HG03575 (cell line): ENCODE measurements around the gene SOX1.

Experiments
- ATAC-seq: cut with Tn5 transposase; IDR thresholded peaks from one replicate; pipeline ENCODE4 v1.9.1; 2021; ENCODE audit not compliant: unreplicated experiment, insufficient number of reproducible peaks, low FRiP score; ENCODE audit errors: extremely low read depth

The SOX1 gene

GRCh38 chr13:112069061-112069844 lies 2.3 kb downstream of the SOX1 start:
- no peak for ATAC-seq

GRCh38 chr13:112069845-112070251 lies 2.9 kb downstream of the SOX1 start:
- ATAC-seq: no peak

DNA sequence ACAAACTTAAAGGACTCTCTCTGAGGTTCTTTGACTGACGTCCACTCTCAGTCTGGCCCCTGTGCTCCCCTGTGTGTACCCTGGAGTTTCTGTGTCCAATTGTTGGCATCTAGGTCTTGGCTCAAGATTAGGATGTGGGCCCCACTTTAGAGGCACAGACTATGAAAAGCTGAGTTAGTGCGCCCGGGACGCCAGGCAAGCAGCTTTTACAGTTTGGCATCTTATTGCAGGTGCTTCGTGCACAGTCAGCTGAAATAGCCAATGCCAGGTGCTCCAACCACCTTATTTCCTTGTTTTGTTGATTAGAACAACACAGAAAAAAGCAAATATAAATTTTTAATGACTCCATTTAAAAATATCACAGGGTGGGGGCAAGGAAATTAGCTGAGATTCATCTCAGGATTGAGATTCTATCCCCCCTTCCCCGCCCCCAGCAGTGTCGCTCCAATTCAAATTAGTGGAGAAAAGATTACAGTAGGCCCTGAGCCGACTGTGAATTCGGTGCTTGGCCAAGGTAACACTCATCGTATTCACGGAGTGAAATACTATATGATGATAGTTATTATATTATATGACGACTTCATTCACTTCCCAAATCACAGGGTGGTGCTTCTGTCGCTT lies 4.3 kb downstream of the SOX1 start:
- ATAC-seq: no peak

DNA sequence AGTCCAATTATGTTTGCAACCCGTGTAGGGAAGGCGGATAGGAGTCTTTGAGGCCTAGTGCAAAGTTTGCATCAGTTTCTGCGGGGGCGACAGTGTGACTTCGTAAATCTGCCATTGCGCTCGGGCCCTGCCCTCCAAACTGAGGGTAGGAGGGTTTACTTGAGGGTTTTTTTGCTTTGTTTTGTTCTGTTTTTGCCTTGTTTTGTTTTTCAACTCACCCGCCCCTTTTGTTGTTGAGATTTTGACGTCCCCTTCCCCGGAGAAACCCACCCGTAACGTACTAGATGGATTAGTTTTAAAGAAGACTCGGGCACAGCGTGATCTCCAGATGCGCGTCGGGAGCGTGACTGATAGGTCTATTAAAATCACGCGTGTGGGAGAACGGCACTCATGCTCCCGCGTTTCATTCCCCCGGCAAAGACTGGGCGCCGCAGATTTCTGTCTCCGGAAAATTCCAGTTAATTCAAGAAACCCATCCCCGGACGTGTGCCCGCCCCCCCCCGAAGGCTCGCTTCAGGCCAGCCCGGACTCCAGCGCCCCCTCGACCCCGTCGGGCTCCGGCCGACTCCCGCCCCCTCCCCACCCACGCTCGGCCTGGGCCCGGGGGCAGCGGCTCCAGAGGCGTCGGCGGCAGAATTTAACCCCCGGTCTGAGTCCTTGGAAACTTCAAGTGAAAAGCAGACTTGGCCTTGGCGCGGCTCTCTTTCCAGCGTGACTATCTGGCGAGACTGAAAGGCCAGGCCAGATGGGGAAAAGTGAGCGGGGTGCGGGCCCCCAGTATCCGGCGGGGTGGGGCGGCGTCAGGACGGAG lies 5.0 kb downstream of the SOX1 start:
- no peak for ATAC-seq

- no peak for ATAC-seq
Measured at GRCh38 chr13:112072534-112073244, 5.7 kb downstream of the SOX1 start.

- ATAC-seq: no peak
Measured at GRCh38 chr13:112073245-112074138, 6.5 kb downstream of the SOX1 start.

GRCh38 chr13:112074139-112074865 lies 7.4 kb downstream of the SOX1 start:
- no peak for ATAC-seq

DNA sequence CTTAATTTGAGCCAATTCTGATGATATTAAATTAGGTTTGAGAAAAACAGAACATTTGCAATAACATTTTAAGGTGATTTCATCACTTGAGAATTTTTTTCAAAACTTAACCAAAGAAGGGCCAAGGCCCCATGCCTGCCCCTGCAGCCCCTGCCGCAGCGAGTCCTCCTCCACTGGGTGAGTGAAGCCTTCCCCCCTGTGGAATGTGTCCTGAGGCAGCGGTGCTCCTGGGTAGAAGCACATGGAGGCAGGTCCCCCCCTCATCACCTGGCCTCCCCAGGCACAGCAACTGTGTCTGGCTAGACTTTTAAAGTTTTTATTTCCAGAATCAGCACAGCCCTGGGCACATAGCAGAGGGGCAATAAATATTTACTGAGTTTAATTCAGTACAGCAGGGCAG lies 10.8 kb downstream of the SOX1 start:
- no peak for ATAC-seq

DNA sequence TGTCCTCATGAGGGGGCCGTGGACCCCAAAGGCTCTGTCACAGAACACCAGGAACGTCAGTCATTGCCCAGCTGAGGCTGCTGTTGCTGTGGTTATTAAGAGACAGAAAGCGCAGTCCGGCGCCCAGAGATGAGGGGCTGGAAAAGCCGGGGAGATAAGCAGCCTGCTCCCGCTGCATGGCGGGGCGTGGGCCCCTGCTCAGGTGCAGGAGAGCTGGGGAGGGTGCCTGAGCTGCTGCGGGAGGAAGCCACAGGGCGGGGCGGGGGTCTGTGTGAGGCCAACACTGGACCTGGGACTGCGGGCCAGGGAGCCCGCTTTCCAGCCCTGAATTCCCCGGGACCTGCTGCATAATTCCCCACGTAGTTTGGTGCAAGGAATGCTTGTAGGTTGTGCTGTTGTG lies 11.3 kb downstream of the SOX1 start:
- no peak for ATAC-seq

DNA sequence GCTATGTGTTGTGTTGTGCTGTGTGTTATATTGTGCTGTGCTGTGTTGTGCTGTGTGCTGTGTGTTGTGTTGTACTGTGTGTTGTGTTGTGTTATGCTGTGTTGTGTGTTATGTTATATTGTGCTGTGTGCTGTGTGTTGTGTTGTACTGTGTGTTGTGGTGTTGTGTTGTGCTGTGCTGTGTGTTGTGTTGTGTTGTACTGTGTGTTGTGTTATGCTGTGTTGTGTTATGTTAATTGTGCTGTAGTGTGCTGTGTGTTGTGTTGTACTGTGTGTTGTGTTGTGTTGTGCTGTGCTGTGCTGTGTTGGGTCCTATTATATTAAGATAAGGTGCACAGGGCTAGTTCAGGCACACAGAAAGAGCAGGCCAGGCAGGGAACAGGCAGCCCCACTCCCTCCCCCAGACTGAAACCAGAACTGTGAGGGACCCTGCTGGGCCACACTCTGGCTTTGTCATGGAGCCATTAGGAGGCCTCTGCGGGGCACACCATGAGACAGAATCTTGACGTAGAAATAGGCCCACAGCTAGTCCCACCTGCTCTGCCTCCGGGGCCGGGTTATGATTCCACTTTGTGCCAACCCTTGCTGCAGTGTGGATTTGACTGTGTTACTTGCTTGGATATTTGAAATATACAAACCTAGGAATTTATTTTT lies 12.1 kb downstream of the SOX1 start:
- no peak for ATAC-seq

GRCh38 chr13:112079696-112080095 lies 12.7 kb downstream of the SOX1 start:
- ATAC-seq: no peak

- ATAC-seq: no peak
Measured at GRCh38 chr13:112083971-112084370, 17.0 kb downstream of the SOX1 start.

DNA sequence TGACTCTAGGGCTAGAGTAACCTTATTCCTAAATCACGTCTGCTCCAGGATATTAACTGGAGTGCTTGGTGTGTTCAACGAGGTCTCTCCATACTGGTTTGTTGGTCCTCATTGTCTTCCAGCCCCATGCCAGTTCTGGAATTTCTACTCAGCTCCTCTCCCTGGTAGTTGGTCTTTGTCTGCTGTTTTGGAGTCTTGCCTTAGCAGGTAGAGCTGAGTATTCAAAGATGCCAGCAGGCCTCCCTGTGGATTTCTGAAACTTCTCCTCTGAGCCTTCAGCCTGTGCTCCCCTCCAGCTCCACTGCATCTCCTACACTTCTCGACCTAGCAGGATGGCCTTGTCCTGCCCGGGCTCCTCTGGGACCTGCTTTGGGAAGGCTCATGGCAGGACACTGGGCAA lies 25.5 kb downstream of the SOX1 start:
- ATAC-seq: no peak

DNA sequence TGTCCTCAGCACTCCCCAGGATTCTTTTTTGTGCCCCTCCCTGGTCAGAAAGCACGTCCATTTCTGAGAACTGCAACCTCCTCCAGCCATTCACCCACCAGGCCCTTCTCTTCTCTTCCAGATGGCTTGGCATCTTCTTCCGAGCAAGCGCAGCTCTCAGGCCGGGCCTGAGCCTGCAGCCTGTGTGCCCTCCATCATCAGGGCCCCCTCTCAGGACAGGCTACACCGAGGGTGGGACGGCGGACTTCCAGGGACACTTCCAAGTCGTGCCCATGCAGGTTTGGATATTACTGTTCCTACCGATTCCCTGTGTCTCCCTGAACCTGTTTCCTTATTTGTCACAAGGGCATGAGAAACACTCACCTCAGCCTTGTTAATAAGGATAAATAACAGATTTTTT lies 28.4 kb downstream of the SOX1 start:
- ATAC-seq: no peak

GRCh38 chr13:112096959-112097358 lies 30.0 kb downstream of the SOX1 start:
- ATAC-seq: no peak

DNA sequence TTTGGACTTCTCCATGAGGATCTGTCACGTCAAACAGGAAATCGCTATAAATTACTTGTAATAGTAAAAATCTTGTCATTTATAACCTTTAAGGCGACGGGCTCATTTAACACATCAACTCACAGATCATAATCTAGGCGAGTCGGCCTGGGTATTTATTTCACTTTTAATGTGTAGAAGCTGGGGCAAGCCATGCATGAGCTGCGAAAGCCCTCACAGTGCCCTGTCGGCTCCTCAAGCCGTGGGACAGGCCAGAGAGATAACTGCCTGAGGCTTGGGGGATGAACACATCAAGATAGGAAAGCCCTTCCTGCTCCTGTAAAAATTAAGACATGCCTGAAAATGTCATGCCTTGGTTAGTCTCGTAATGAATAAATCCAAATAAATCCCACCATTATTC lies 30.8 kb downstream of the SOX1 start:
- ATAC-seq: no peak

DNA sequence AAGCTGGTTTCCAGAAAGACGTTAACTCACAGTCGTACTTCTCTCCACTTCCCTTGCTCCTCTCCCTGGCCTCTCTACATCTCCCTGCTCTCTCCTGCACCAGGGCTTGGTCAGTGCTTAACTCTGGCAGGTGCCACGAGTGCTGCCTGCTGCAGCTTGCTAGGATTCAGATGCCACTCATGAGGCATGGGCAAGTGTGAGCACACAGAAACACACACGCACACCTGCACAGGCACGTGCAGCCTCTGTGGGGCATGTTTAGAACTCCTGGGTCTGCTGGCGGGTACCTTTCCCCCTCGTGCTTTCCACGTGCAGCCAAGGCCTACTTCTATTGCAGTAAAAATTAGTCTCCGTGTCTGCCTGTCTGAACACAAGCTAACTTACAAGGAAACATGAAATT lies 31.8 kb downstream of the SOX1 start:
- ATAC-seq: no peak
